ENCODE measurements around the gene CTBP2.
"Not testable (repeated sequence)": the region's sequence is repeated elsewhere in the genome, so short reads cannot be mapped to it uniquely, and the experiment has no call there.

CTBP2 gene

GRCh38 chr10:125085258-125086054, 74.9 kb downstream of the CTBP2 start:
- DNase-seq: peak; percentile 42

GRCh38 chr10:125084614-125085257, 75.6 kb downstream of the CTBP2 start:
- no peak for DNase-seq

GRCh38 chr10:125084191-125084613, 76.2 kb downstream of the CTBP2 start:
- peak; percentile 97 for DNase-seq

- peak; percentile 91 for DNase-seq
Observed at GRCh38 chr10:125083576-125083920, 76.8 kb downstream of the CTBP2 start.

DNA sequence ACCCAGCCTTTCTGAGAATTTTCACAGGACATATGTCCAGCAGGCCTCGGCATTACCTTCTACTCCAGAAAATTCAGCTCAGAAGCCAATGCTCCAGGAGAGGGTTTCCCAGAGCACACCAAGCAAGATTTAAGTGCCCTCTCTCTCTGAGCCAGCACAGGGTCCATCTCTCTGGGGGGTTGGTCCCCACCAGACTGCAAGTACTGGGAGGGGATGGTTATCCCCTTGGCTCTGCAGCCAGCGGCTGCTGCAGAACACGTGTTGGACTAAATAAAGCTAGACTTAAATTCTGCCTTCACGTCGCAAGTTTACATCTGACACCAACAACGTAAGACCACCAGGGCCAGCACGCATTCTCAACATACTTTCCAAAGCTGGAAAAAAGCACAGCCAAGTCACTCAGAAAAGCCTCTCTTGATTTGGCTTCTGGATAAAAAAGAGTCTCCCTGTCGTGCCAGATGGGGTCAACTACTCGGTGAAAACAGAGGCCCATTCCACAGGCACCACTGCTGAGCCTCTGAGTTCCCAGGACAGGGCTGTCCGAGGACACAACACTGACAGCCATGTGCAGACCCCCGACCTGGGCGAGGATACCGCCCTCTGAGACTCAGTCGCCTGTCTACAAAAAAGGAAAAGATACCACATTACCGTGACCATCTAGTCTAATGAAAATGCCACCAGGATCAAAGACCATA, 77.3 kb downstream of the CTBP2 start:
- DNase-seq: no peak

GRCh38 chr10:125082471-125082870, 77.9 kb downstream of the CTBP2 start:
- not testable (repeated sequence) for DNase-seq

DNA sequence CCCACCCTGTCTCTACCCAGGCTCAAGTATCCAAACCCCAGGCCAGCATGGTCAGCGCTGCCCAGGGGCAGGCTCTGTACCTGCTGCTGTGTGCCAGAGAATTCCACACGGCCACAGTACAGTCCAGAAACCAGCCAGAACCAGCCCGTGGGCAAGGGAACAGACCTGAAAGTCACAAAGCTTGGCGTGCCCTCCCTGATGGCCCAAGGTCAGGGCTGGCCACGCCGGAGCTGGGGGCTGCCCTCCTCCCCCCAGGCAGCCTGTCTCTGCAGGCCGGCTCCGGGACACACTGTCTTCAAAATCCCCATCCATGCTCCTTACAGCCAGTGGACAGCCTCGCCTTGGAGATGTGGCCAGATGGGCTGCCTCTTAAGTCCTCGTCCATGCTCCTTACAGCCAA, 78.4 kb downstream of the CTBP2 start:
- no peak for DNase-seq

GRCh38 chr10:125080984-125081383, 79.4 kb downstream of the CTBP2 start:
- peak; percentile 42 for DNase-seq

DNA sequence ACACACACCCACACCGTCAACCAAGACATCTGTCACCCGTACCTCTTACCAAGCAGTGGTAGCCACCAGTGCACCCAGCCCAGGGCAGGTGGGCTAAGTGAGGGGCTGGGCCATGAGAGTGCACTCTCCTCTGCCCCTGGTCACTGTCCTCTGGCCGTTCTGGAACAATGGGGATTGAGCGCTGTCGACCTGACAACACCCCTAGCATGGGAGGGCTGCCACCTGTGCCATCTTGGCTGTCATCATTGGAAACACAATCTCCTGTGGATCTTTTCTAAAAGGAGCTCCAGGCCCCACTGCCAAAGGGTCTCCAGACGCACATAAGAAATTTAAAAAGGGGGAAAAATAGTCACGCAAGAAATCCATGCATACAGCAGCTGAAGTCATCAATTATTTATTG, 80.1 kb downstream of the CTBP2 start:
- no peak for DNase-seq

DNA sequence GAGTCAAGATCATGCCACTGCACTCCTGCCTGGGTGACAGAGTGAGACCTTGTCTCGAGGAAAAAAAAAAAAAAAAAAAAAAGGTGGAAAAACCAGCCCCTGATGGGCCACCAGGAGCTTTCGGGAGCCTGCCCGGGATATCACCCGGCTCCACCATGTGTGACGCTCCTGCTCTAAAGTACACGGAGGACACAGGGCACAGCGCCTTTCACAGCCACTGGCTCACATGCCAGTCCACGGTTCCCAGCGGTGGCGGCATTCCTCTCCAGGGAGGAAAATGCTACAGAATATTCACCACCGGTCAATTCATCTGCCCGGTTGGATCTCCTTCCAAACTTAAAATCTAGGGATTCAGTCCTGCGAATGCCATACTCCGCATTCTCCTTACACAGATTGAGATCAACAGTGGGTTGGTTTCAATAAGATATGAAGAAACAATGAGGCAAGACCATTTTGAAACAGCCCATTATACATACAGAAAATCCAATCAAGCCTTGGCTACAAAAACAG, 81.2 kb downstream of the CTBP2 start:
- no peak for DNase-seq

GRCh38 chr10:125076891-125077541, 83.3 kb downstream of the CTBP2 start:
- DNase-seq: no peak

DNA sequence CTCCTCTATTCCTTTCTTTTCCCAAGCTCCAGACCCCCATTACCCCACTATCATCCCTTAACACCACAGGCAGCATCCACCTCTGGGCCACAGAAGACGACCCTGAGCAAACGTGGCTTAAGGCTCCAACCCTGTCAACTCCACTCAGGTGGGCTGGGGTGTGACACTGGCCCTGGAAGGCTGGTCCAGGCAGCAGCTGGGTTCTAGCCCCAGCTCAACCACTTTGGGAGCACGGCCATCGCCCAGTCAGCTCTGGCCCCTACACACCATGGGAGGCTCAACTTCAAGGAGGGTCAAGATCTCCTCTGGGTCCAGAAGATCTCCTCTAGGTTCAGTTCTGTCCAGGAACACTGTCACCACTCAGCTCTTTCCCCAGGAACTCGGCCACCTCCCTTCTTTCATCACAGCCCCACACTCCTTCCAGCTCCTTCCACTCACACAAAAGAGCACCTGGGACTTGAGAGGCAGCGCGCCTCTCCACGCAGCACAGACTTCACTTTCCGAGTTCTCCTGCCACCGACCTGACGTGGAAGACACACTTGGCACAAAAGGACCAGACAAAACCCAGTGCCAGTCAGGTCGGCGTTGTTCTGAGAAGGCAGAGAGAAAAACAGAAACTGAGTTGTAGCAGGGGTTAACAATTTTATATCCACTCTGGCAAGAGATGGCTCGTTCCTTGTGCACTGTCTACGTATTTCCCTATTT, 84.1 kb downstream of the CTBP2 start:
- no peak for DNase-seq

- no peak for DNase-seq
Observed at GRCh38 chr10:125073996-125074395, 86.4 kb downstream of the CTBP2 start.

DNA sequence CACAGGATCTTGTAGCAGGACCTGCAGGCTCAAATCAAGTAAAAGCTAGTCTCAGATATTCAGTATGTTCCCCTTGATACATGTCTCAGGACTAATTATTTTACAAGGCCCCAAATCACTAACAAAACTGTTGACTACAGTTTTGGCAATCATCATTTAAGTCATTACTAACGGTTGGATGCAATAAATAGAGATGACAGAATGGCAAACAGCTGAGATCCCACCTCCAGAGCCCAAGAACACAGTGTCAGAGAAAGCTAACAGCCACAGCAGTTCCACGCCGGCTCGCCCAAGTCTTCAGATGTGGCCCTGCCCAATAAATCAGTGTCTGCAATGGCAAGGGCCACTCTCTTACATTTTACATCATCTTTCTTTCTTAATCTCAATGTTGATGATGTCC, 87.6 kb downstream of the CTBP2 start:
- DNase-seq: no peak

- no peak for DNase-seq
Observed at GRCh38 chr10:125071008-125071407, 89.4 kb downstream of the CTBP2 start.

- no peak for DNase-seq
Observed at GRCh38 chr10:125068406-125068805, 92.0 kb downstream of the CTBP2 start.

DNA sequence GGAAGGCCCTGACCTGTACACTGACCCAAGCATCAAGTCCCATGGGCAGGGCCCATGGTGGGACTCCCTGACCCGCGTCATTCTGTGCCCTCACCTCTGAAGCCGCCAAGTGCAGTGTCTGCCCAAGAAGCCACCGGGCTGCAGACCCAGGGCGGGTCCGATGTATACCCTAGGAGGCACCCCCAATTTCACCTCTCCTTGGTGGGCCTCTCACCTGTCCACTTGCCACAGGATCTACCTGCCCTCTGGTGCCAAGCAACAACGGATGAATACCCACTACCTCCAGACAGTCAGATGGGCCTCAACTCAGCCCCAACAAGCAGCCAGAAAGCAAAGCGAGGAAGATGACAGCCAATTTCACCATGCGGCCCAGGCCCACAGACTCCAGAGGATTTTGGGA, 92.6 kb downstream of the CTBP2 start:
- no peak for DNase-seq

GRCh38 chr10:125066764-125067450, 93.5 kb downstream of the CTBP2 start:
- DNase-seq: no peak

DNA sequence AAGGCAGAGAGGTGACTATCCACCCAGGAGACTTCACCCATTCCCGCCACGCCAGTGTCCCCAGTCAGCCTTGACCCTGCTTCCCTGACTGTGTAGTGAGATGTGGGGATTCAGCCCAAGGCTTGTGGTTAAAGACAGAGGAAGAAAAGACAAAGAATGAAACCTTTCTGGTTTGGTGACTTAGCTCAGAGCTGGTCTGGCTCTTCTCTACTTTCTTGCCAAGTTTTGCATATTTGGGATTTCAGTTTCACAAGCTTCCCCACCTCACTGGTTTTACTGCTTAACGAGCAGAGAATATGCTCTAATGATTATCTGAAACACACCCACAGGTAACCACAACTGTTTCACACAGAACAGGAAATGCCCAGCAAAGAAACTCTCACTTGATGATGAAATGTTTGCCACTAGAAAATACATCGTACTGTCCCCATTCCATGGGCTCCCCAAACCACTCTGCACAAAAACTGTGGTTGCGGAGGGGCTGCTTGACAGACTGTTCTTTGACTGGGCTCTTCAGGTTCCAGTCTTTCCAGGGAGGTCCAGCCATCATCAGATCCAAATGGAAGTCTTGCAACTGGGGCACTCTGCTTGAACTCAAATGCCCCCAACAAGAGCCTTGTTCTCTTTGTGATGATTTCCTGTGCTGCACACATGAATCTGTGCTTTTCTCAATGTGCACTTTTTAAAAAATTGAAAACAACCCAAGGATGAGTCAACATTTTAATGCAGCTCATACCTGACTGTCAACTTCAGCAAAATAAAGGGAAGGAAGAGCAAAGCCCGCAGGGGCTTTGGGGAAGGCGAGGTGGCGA, 95.5 kb downstream of the CTBP2 start:
- peak; percentile 60 for DNase-seq

DNA sequence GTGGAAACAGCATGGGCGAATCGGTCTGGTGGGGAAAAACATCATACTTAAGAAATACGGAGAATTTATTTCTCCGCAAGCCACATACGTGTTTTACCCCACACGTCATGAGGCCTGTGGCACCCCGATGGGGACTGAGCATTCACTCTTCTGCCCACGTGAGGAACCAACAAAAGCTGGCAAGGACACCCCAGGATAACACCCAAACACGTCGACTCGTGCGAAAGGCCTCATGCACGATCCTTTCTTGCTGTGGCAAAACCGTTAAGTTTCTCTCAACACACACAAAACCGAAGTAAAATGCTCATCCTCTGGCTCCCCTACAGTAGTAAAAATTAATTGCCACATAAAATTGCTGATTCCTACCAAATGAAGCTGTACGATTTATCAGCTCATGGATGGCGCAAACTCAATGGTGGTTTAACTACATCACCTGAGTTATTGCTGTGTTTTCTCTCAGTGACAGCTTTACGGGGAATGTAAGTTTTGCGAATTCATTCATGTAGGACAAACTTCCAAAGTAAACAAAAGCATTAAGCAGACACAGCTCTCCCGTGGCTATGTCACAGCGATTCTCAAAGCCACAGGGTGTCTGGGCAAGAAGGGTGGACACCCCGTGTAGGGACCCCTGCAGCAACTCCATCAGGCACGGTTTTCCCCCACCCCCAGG, 97.0 kb downstream of the CTBP2 start:
- no peak for DNase-seq
